Mucosa of rectum (tissue), 2 donors: ENCODE data around the gene ATXN1.

Experiments used
- H3K27ac ChIP-seq, 2 donors: one replicate each; pipeline ENCODE4 v1.7.0; 2013; ENCODE audit warnings: inconsistent platforms in 2 of 2, low read depth in 2 of 2, low read length in 2 of 2
- H3K27me3 ChIP-seq, 2 donors: one replicate each; pipeline ENCODE4 v1.7.0; 2013; ENCODE audit warnings: low read length in 2 of 2; ENCODE audit not compliant: control insufficient read depth in 2 of 2, insufficient read depth in 2 of 2
- H3K36me3 ChIP-seq, 2 donors: one replicate each; pipeline ENCODE4 v1.7.0; 2013; ENCODE audit warnings: low read length in 2 of 2; ENCODE audit not compliant: control insufficient read depth in 2 of 2, insufficient read depth in 2 of 2
- H3K4me1 ChIP-seq, 2 donors: one replicate each; pipeline ENCODE4 v1.7.0; 2013; ENCODE audit warnings: low read length in 2 of 2, mild to moderate bottlenecking in 1 of 2; ENCODE audit not compliant: control insufficient read depth in 2 of 2, insufficient read depth in 2 of 2
- H3K4me3 ChIP-seq, 2 donors: one replicate each; pipeline ENCODE4 v1.7.0; 2013; ENCODE audit warnings: low read length in 2 of 2
- H3K9ac ChIP-seq, 2 donors: one replicate each; pipeline ENCODE4 v1.7.0; 2013; ENCODE audit warnings: low read length in 2 of 2, low read depth in 1 of 2, mild to moderate bottlenecking in 1 of 2
- H3K9me3 ChIP-seq, 2 donors: one replicate each; pipeline ENCODE4 v1.7.0; 2013; ENCODE audit warnings: low read length in 2 of 2; ENCODE audit not compliant: control insufficient read depth in 2 of 2
- donor health status: healthy.
- donor health status: Normal muscosa, but diverticular disease.

ATXN1 gene

GRCh38 chr6:16496991-16497801 lies 264.1 kb downstream of the ATXN1 start:
- Histone ChIP-seq H3K9me3 (peaks cover 0 to 3% of the 10 kb centered on the region in 2 donors), H3K27ac (no peak overlapping the region), H3K36me3 (no peaks in the 10 kb centered on the region), H3K4me1 (no peaks in the 10 kb centered on the region), H3K27me3 (no peaks in the 10 kb centered on the region), H3K9ac (no peak overlapping the region), H3K4me3 (no peak overlapping the region)

GRCh38 chr6:16496210-16496609 lies 265.1 kb downstream of the ATXN1 start:
- H3K4me3 ChIP-seq: no peak overlapping the region
- peaks cover 0 to 3% of the 10 kb centered on the region in 2 donors for H3K9me3 ChIP-seq
- H3K4me1 ChIP-seq: peaks cover 0 to 2% of the 10 kb centered on the region in 2 donors
- H3K9ac ChIP-seq: no peak overlapping the region
- no peaks in the 10 kb centered on the region for H3K27me3 ChIP-seq
- no peaks in the 10 kb centered on the region for H3K36me3 ChIP-seq
- no peak overlapping the region for H3K27ac ChIP-seq

- Histone ChIP-seq H3K36me3 (no peaks in the 10 kb centered on the region), H3K9me3 (peaks cover 0 to 3% of the 10 kb centered on the region in 2 donors), H3K27ac (no peak overlapping the region), H3K4me3 (no peak overlapping the region), H3K27me3 (no peaks in the 10 kb centered on the region), H3K4me1 (peaks cover 0 to 2% of the 10 kb centered on the region in 2 donors), H3K9ac (no peak overlapping the region)
Measured at GRCh38 chr6:16494793-16495192, 266.5 kb downstream of the ATXN1 start.

GRCh38 chr6:16493802-16494201 lies 267.5 kb downstream of the ATXN1 start:
- no peaks in the 10 kb centered on the region for H3K36me3 ChIP-seq
- H3K9ac ChIP-seq: no peak overlapping the region
- H3K9me3 ChIP-seq: no peaks in the 10 kb centered on the region
- no peaks in the 10 kb centered on the region for H3K27me3 ChIP-seq
- no peak overlapping the region for H3K4me3 ChIP-seq
- peaks cover 0 to 2% of the 10 kb centered on the region in 2 donors for H3K4me1 ChIP-seq
- H3K27ac ChIP-seq: no peak overlapping the region

GRCh38 chr6:16493112-16493511 lies 268.1 kb downstream of the ATXN1 start:
- Histone ChIP-seq H3K4me1 (peaks cover 0 to 2% of the 10 kb centered on the region in 2 donors), H3K27me3 (no peaks in the 10 kb centered on the region), H3K36me3 (no peaks in the 10 kb centered on the region), H3K9ac (no peak overlapping the region), H3K4me3 (no peak overlapping the region), H3K27ac (no peak overlapping the region), H3K9me3 (no peaks in the 10 kb centered on the region)

DNA sequence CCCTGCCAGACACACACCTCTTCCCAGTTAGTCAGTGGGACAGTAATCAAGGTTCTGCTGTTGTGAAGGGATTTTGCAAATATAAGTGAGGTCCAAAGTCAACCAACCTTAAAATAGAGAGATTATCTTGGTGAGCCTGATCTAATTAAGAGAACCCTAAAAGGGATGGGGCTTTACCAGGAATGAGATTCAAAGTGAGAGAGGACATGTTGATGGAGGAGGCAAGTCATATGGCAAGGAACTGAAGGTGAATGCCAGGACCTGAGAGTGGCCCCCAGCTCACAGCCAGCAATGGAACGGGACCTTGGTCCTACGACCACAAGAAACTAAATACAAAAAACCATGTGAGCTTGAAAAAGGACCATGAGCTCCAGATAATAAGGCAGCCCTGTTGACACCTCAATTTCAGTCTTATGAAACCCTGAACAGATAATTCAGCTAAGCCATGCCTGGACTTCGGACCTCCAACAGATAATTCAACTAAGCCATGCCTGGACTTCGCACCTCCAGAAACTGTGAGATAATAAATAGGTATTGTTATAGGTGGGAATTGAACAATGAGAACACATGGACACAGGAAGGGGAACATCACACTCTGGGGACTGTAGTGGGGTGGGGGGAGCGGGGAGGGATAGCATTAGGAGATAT lies 269.5 kb downstream of the ATXN1 start:
- Histone ChIP-seq H3K27me3 (no peaks in the 10 kb centered on the region), H3K27ac (no peak overlapping the region), H3K9ac (no peak overlapping the region), H3K36me3 (no peaks in the 10 kb centered on the region), H3K4me3 (no peak overlapping the region), H3K4me1 (peaks cover 0 to 2% of the 10 kb centered on the region in 2 donors), H3K9me3 (no peaks in the 10 kb centered on the region)

- H3K4me3 ChIP-seq: no peak overlapping the region
- H3K36me3 ChIP-seq: no peaks in the 10 kb centered on the region
- no peaks in the 10 kb centered on the region for H3K27me3 ChIP-seq
- peaks cover 0 to 2% of the 10 kb centered on the region in 2 donors for H3K4me1 ChIP-seq
- H3K27ac ChIP-seq: no peak overlapping the region
- H3K9ac ChIP-seq: no peak overlapping the region
- no peaks in the 10 kb centered on the region for H3K9me3 ChIP-seq
Measured at GRCh38 chr6:16490616-16491015, 270.6 kb downstream of the ATXN1 start.

- no peak overlapping the region for H3K4me3 ChIP-seq
- H3K4me1 ChIP-seq: peaks cover 0 to 2% of the 10 kb centered on the region in 2 donors
- H3K27ac ChIP-seq: no peak overlapping the region
- no peaks in the 10 kb centered on the region for H3K27me3 ChIP-seq
- no peak overlapping the region for H3K9ac ChIP-seq
- H3K36me3 ChIP-seq: peaks cover 2 to 8% of the 10 kb centered on the region in 2 donors
- no peaks in the 10 kb centered on the region for H3K9me3 ChIP-seq
Measured at GRCh38 chr6:16488813-16489212, 272.4 kb downstream of the ATXN1 start.

- no peak overlapping the region for H3K4me3 ChIP-seq
- H3K4me1 ChIP-seq: peaks cover 0 to 2% of the 10 kb centered on the region in 2 donors
- H3K9me3 ChIP-seq: no peaks in the 10 kb centered on the region
- H3K27ac ChIP-seq: no peak overlapping the region
- H3K36me3 ChIP-seq: peaks cover 2 to 10% of the 10 kb centered on the region in 2 donors
- H3K9ac ChIP-seq: no peak overlapping the region
- H3K27me3 ChIP-seq: no peaks in the 10 kb centered on the region
Measured at GRCh38 chr6:16487996-16488674, 273.1 kb downstream of the ATXN1 start.

- peaks cover 2 to 13% of the 10 kb centered on the region in 2 donors for H3K36me3 ChIP-seq
- no peaks in the 10 kb centered on the region for H3K27me3 ChIP-seq
- no peak overlapping the region for H3K9ac ChIP-seq
- peaks cover 0 to 3% of the 10 kb centered on the region in 2 donors for H3K9me3 ChIP-seq
- no peak overlapping the region for H3K4me3 ChIP-seq
- no peaks in the 10 kb centered on the region for H3K4me1 ChIP-seq
- no peak overlapping the region for H3K27ac ChIP-seq
Measured at GRCh38 chr6:16486661-16487060, 274.6 kb downstream of the ATXN1 start.
